Measurements from ENCODE around the gene GET3. TPM values are rescaled to one million over a fixed set of nuclear protein-coding genes. Genes with fewer than 3 reads are reported as not detected.

Gene GET3
- total and polyA plus RNA-seq, 2 of the 13 experiments (the other 11 are each of a cell fraction or from before 2014, with no cell fraction given), result 57.7 to 59.4 TPM

DNA sequence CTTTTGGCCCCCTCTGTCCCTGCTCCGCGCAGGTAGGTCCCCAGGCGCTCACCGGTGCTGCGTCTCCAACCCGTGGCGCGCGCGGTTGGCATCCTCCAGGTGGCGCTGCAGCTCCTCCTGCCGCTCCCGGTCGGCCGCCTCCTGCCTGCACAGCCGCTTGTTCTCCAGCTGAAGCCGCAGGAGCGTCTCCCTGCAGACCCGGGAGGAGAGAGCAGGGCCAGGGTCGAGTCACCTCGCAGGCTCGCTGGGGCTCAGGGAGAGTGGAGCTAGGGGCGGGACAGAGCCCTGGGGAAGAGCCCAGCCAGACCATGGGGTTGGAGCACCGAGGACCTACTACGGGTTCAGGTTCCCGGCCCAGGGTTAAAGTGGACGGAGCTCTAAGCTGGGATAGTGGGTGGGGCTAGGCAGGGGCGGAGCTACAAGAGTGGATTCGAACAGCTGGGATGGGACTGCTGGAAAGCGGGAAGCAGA is 28.8 kb downstream of the GET3 start (continued):
- 0 out of 2 replicates have a peak, but pooled peaks have one; percentile 11 for TF ChIP-seq FOXC1 (CRISPR knock-in tag; IDR thresholded peaks at IDR 0.05; ENCODE audit: borderline replicate concordance)
- no peak for TF ChIP-seq GTF3A (CRISPR knock-in tag; conservative IDR thresholded peaks at IDR 0.05)
- TF ChIP-seq ZBTB1 (CRISPR knock-in tag; IDR thresholded peaks at IDR 0.05; ENCODE audit: borderline replicate concordance), result no peak
- no peak for TF ChIP-seq ZNF10 (CRISPR knock-in tag; IDR thresholded peaks at IDR 0.05; ENCODE audit: borderline replicate concordance, low read depth)
- no peak for TF ChIP-seq ZNF672 (CRISPR knock-in tag; IDR thresholded peaks at IDR 0.05)

DNA sequence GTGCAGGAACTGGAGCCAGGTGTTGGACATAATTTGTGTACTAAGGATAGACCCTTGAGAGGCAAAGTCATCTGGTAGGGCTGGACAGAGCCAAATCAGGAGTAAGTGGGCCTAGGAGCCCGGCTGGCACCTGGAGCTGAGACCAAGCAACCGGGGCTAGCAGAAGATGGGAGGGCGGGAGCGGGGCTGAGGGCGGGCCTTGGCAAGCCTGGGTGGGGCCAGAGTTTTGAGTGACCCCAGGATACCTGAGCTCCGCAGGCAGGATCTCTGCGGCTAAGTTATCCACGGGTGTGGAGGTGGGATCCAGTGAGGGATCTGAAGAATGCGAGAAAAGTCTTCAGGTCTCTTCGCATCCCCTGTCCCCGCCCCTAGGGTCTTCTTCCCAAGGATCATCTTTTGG is 29.9 kb downstream of the GET3 start:
- Histone ChIP-seq H3K79me2 (ENCODE audit: insufficient read depth, low read length) (no peaks in the 10 kb centered on the region), H3K4me1 (ENCODE audit: insufficient read depth, low read length) (0 out of 2 replicates have a peak, but pooled peaks cover 4% of the 10 kb centered on the region), H4K20me1 (ENCODE audit: insufficient read depth, low read length) (no peaks in the 10 kb centered on the region), H2AFZ (ENCODE audit: low read length) (no peak overlapping the region), H3K27ac (ENCODE audit: extremely low read length, insufficient read depth, low read length) (no peak overlapping the region), H3K9ac (ENCODE audit: insufficient read depth, low read depth, low read length) (no peak overlapping the region), H3K9me3 (ENCODE audit: low read length) (no peaks in the 10 kb centered on the region), H3K4me2 (ENCODE audit: low read depth, low read length) (no peak overlapping the region), H3K27me3 (ENCODE audit: control insufficient read depth in 1 of 2, insufficient read depth in 2 of 2, low read length in 2 of 2) (no peaks in the 10 kb centered on the region), H3K4me3 (replicated peaks in 1 of 3; ENCODE audit: insufficient read depth in 1 of 3, low read depth in 2 of 3, low read length in 3 of 3) (no peak overlapping the region), H3K36me3 (replicated peaks in 1 of 2; ENCODE audit: control insufficient read depth in 1 of 2, insufficient read depth in 2 of 2, low read length in 2 of 2) (0 out of 5 replicates have a peak, but pooled peaks cover 0 to 1% of the 10 kb centered on the region in 2 experiments)
- no peak for ATAC-seq
- 97% methylated on average over 11 of the region's 11 CpGs for WGBS (ENCODE audit: low lambda C conversion rate)
- BruUV-seq (replicated peaks), result no TSS peak
- intact Hi-C loops (cut with micrococcal nuclease; ENCODE audit: unreplicated experiment), result loop anchor here (2.0 kb wide), 1 partner anchor 82 kb away; no protein-coding TSS in a partner anchor
- DNase-seq (ENCODE audit: low spot score), result no peak
- no peak for FAIRE-seq
- in situ Hi-C loops (cut with HindIII; ENCODE audit: extremely low pct_ligation_motif_present, low pct_unique_long_range_greater_than_20kb), result loop anchor here (5.0 kb wide), 1 partner anchor 35 kb away; the partner anchor contains the start of genes PRDX2 and THSD8
- ChIA-PET POLR2A (interaction anchor here (1.5 to 2.4 kb wide), 2 partner anchors 8 to 25 kb away, joined by 13 to 31 read pairs; partner anchors contain the start of genes HOOK2 and JUNB), CTCF (ENCODE audit: low intra/inter-chr PET ratio, low total read pairs) (no interaction called here)
- TF ChIP-seq, protein P1, sequence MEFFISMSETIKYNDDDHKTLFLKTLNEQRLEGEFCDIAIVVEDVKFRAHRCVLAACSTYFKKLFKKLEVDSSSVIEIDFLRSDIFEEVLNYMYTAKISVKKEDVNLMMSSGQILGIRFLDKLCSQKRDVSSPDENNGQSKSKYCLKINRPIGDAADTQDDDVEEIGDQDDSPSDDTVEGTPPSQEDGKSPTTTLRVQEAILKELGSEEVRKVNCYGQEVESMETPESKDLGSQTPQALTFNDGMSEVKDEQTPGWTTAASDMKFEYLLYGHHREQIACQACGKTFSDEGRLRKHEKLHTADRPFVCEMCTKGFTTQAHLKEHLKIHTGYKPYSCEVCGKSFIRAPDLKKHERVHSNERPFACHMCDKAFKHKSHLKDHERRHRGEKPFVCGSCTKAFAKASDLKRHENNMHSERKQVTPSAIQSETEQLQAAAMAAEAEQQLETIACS (CRISPR knock-in tag; IDR thresholded peaks at IDR 0.05), result no peak
- TF ChIP-seq KDM6A (CRISPR knock-in tag; IDR thresholded peaks at IDR 0.05; ENCODE audit: low read depth) (no peak), GTF3A (CRISPR knock-in tag; conservative IDR thresholded peaks at IDR 0.05) (no peak), ZNF232 (CRISPR knock-in tag; IDR thresholded peaks at IDR 0.05; ENCODE audit: borderline replicate concordance) (no peak), HDAC6 (IDR thresholded peaks at IDR 0.05; ENCODE audit: low read depth, low read length) (no peak), ZNF761 (CRISPR knock-in tag; conservative IDR thresholded peaks at IDR 0.05) (no peak), ZNF550 (CRISPR knock-in tag; IDR thresholded peaks at IDR 0.05; ENCODE audit: borderline replicate concordance) (no peak), SP5 (CRISPR knock-in tag; IDR thresholded peaks at IDR 0.05; ENCODE audit: borderline replicate concordance, low read depth) (no peak), ZNF563 (CRISPR knock-in tag; IDR thresholded peaks at IDR 0.05) (no peak), KAT8 (CRISPR knock-in tag; IDR thresholded peaks at IDR 0.05) (no peak), ZBTB7A (CRISPR knock-in tag; IDR thresholded peaks at IDR 0.05) (no peak)
- TF ChIP-seq, protein P2, sequence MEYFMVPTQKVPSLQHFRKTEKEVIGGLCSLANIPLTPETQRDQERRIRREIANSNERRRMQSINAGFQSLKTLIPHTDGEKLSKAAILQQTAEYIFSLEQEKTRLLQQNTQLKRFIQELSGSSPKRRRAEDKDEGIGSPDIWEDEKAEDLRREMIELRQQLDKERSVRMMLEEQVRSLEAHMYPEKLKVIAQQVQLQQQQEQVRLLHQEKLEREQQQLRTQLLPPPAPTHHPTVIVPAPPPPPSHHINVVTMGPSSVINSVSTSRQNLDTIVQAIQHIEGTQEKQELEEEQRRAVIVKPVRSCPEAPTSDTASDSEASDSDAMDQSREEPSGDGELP (IDR thresholded peaks at IDR 0.05; ENCODE audit: borderline replicate concordance, low read depth), result no peak
- TF ChIP-seq, protein P3, sequence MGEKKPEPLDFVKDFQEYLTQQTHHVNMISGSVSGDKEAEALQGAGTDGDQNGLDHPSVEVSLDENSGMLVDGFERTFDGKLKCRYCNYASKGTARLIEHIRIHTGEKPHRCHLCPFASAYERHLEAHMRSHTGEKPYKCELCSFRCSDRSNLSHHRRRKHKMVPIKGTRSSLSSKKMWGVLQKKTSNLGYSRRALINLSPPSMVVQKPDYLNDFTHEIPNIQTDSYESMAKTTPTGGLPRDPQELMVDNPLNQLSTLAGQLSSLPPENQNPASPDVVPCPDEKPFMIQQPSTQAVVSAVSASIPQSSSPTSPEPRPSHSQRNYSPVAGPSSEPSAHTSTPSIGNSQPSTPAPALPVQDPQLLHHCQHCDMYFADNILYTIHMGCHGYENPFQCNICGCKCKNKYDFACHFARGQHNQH (CRISPR knock-in tag; IDR thresholded peaks at IDR 0.05), result no peak
- TF ChIP-seq, protein P4, sequence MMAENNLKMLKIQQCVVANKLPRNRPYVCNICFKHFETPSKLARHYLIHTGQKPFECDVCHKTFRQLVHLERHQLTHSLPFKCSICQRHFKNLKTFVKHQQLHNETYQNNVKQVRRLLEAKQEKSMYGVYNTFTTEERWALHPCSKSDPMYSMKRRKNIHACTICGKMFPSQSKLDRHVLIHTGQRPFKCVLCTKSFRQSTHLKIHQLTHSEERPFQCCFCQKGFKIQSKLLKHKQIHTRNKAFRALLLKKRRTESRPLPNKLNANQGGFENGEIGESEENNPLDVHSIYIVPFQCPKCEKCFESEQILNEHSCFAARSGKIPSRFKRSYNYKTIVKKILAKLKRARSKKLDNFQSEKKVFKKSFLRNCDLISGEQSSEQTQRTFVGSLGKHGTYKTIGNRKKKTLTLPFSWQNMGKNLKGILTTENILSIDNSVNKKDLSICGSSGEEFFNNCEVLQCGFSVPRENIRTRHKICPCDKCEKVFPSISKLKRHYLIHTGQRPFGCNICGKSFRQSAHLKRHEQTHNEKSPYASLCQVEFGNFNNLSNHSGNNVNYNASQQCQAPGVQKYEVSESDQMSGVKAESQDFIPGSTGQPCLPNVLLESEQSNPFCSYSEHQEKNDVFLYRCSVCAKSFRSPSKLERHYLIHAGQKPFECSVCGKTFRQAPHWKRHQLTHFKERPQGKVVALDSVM (CRISPR knock-in tag; IDR thresholded peaks at IDR 0.05), result no peak

Measured in HepG2 (cell line).